Breast epithelium (tissue), 3 donors: ENCODE results near the gene MB21D2.
"Not testable (repeated sequence)": the region's sequence is repeated elsewhere in the genome, so short reads cannot be mapped to it uniquely, and the experiment has no call there.

Experiments used
- POLR2A ChIP-seq: fragments of 450-650 bp; IDR thresholded peaks from one replicate; pipeline ENCODE4 v1.6.1; 2016; ENCODE audit warnings: antibody characterized with exemption, mild to moderate bottlenecking, moderate library complexity
- POLR2AphosphoS5 ChIP-seq, 3 donors: sonication (generic); formaldehyde crosslinking; IDR thresholded peaks; one replicate each; pipeline ENCODE4 v1.6.1; 2017; ENCODE audit warnings: antibody characterized with exemption in 3 of 3
- TF ChIP-seq, protein P1 (sequence below), 3 donors: fragments of 450-650 bp; IDR thresholded peaks; one replicate each; pipeline ENCODE4 v1.5.1; 2016 to 2017; ENCODE audit warnings: antibody characterized with exemption in 3 of 3, mild to moderate bottlenecking in 3 of 3, moderate library complexity in 3 of 3

DNA sequence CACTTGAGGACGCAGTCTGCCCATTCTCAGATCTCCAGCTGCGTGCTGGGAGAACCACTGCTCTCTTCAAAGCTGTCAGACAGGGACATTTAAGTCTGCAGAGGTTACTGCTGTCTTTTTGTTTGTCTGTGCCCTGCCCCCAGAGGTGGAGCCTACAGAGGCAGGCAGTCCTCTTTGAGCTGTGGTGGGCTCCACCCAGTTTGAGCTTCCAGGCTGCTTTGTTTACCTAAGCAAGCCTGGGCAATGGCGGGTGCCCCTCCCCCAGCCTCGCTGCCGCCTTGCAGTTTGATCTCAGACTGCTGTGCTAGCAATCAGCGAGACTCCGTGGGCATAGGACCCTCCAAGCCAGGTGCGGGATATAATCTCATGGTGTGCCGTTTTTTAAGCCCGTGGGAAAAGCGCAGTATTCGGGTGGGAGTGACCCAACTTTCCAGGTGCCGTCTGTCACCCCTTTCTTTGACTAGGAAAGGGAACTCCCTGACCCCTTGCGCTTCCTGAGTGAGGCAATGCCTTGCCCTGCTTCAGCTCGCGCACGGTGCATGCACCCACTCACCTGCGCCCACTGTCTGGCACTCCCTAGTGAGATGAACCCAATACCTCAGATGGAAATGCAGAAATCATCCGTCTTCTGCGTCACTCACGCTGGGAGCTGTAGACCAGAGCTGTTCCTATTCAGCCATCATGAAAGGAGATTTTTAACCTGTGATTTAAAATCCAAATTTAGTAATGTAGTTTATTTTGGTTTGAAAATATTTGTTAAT lies 47.5 kb upstream of the MB21D2 start:
- TF ChIP-seq, protein P1, sequence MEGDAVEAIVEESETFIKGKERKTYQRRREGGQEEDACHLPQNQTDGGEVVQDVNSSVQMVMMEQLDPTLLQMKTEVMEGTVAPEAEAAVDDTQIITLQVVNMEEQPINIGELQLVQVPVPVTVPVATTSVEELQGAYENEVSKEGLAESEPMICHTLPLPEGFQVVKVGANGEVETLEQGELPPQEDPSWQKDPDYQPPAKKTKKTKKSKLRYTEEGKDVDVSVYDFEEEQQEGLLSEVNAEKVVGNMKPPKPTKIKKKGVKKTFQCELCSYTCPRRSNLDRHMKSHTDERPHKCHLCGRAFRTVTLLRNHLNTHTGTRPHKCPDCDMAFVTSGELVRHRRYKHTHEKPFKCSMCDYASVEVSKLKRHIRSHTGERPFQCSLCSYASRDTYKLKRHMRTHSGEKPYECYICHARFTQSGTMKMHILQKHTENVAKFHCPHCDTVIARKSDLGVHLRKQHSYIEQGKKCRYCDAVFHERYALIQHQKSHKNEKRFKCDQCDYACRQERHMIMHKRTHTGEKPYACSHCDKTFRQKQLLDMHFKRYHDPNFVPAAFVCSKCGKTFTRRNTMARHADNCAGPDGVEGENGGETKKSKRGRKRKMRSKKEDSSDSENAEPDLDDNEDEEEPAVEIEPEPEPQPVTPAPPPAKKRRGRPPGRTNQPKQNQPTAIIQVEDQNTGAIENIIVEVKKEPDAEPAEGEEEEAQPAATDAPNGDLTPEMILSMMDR (IDR thresholded peaks at IDR 0.05) = not testable (repeated sequence)
- TF ChIP-seq POLR2AphosphoS5 (IDR thresholded peaks at IDR 0.05); POLR2A: not testable (repeated sequence)
